C4-2B (cell line): ENCODE data around the gene POLR3A.

ENCODE experiments used
- CTCF ChIP-seq: fragments of 450-650 bp; conservative IDR thresholded peaks from 2 replicates; pipeline ENCODE4 v1.5.1; 2017; ENCODE audit warnings: mild to moderate bottlenecking
- ZFX ChIP-seq: fragments of 450-650 bp; IDR thresholded peaks from 2 replicates; pipeline ENCODE4 v1.6.1; 2017

- no peak for TF ChIP-seq CTCF
- TF ChIP-seq ZFX = no peak
Measured at GRCh38 chr10:77955136-77955535, 74.2 kb downstream of the POLR3A start.
